Measurements from ENCODE around the gene ZBTB39.
A peak's percentile ranks its signal among the peaks of the same experiment; 100 is the strongest.
"Not testable (repeated sequence)": the region's sequence is repeated elsewhere in the genome, so short reads cannot be mapped to it uniquely, and the experiment has no call there.

The ZBTB39 gene

DNA sequence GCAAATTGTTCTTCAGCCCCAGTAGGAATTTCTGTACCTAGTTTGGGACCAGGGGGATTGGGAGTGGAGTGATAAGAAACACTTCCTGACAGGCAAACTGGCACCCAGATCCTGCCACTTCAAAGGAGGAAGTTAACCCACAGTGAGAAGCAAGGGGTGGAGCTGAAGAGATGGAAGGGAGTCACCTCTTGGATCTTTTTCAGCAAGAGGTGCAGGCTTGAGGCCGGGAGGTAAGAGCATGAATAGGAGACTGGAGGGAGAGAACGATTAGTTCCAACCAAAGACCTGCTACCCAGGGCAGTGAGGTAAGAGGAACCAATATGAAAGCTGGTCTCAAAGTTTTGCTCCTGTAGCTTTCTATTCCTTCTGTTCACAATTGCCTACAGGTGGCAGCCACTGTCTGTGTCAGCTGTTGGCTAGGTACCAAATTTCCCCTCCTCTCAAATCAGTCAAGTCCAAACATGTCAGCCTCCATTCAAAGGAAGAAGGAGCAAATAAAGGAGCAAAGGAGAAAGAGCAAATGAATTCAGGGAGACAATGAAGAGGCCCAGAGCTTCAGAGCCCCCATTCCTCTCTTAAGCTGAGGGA, 24.9 kb upstream of the ZBTB39 start:
- peak; percentile 8 for DNase-seq

DNA sequence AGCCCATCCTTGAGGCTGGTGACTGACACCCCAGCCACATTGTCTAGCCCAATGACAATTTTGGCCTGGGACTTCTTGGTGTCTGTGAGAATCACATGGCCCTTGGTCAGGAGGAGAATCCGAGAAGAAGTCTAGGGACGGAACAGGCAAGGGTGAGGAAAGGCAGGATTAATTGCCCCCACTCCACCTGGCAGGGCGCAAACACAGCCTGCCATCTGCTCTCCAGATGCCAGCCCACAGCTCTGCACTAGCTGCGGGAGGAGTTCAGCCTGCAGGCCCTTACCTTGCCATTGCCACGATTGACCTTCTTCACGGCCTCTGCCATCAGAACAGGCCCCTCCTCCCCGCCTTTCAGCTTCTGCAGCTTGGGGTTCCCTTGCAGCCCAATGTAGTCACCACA, 23.1 kb upstream of the ZBTB39 start:
- DNase-seq = peak; percentile 53

DNA sequence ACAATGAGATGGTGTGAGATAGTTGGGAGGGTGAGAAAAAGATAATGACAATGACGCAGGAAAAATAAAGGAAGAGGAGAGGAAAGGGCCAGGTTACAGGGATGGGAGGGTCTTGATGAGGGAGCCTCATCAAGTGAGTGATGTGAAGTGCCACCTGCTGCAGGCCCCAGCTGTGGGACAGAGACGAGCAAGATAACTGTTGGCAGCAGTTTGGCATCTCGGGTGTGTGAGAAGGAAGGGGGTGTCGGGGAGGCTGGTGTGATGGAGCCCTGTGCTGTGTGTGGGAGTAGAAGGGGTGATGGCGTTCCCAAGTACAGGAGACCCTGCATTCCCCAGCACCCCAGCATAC, 21.4 kb upstream of the ZBTB39 start:
- DNase-seq = peak; percentile 57

- no peak for DNase-seq
Measured at GRCh38 chr12:57027011-57027804, 20.9 kb upstream of the ZBTB39 start.

DNA sequence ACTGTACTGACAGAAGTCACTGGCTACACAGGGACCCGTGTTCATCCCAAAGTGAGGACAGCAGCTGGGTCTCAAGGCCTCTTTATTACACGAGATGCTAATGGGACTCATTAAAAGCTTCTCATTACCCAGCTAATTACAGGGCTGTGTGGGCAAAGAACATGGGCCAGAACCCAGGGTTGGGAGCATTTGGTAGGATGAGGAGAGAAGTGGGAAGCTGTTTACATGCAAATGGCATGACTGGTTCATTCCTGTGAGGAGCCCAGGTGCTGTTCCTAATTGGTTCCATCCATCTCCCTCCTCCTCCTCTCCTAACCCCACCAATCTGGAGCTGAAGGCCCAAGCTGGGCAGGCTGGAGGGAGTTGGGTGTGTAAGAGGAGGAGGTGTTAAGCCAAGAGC, 18.9 kb upstream of the ZBTB39 start:
- peak; percentile 63 for DNase-seq

- DNase-seq = not testable (repeated sequence)
Measured at GRCh38 chr12:57022324-57022723, 16.0 kb upstream of the ZBTB39 start.

DNA sequence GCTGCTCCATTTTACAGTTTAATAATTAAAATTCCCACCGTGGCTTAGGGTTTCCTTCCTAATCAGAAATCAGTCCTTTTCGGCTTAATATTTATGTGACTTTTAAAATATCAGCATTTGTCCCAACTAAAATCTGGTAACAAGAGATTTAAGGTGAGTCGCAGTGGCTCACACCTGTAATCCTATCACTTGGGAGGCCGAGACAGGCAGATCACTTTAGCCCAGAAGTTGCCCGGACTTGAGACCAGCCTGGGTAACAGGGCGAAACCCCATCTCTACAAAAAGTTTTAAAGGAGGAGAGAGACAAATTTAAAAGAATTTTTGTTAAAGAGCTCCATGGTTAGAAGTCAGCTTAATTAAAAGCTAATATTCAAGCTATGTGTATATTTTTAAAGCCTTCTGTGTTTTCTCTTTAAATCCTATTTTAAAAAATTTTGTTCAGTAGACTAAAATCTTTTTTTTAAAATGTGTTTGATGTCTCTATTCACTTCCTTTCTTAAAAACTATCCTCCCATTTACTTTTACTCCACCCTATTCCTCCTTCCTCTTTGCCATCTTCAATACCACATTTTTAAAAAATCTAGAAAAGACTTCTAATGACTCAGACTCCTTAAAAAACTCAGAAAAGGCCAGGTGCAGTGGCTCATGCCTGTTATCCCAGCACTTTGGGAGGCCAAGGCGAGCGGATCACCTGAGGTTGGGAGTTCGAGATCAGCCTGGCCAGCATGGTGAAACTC, 13.8 kb upstream of the ZBTB39 start:
- DNase-seq = no peak

GRCh38 chr12:57018906-57019305, 12.6 kb upstream of the ZBTB39 start:
- no peak for DNase-seq

- not testable (repeated sequence) for DNase-seq
Measured at GRCh38 chr12:57018353-57018752, 12.0 kb upstream of the ZBTB39 start.

DNA sequence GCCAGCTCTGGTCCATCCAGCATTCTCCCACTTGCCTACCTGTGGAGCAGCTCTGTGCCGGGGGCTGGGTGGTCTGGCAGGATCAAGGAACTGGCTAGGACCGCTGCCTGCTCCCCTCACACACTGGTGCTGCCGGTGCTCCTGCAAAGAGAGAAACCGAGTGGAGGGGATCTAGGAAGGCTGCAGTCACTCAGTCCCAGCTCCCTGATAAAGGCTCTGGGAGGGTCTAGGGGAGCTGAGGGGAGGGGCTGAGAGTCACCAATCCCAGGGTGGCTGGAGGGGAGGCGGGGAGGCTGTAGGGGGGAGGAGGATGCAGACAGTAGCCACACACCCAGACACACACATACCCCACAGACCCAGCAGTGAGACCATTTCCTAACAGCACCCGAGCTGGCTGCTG, 10.0 kb upstream of the ZBTB39 start, which contains the start of gene TAC3:
Gene TAC3, minus strand, starts transcription at position 182 of the 400 bp plus-strand sequence. CDS start 732 bp downstream, outside the sequence.
- no peak for DNase-seq

DNA sequence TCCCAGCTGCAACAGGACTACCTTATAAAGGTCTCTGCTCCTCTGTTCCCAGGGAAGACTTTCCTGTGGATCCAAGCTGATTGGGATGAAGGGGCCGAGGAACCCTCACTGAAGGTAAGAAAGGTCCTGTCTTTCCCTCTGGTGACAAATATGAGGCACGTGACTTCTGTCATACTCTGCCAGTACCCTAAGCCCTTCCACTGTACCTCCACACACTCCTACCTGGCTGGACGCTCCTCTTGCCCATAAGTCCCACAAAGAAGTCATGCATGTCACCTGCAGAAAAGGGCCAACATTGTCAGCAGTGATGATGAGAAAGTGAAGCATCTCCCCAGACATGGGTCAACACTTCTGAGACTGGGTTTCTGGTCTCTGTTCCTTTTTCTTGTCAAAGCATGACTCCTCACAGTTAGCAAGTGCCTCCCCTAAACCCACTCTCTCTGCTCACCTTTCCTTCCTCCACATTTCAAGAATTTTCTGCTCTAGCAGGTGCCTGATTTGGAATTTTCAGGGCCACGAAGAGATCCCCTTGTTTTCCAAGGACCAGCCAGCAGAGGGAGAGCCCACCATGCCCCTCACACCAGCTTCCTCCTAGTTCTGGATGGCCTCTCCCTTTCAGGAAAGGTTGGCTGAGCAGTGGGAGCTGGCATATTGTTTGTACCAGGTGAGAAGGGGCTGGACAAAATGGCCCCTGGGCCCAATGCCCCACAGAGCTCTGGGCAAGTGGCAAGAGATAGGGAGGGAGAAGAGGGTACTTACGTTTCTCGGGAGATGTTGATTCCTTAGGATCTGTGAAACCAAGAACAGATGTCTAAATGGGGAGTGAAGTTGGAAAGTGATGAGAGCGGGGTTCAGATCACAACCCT, 6.5 kb upstream of the ZBTB39 start:
- DNase-seq = no peak

- no peak for DNase-seq
Measured at GRCh38 chr12:57011438-57012424, 5.4 kb upstream of the ZBTB39 start.

DNA sequence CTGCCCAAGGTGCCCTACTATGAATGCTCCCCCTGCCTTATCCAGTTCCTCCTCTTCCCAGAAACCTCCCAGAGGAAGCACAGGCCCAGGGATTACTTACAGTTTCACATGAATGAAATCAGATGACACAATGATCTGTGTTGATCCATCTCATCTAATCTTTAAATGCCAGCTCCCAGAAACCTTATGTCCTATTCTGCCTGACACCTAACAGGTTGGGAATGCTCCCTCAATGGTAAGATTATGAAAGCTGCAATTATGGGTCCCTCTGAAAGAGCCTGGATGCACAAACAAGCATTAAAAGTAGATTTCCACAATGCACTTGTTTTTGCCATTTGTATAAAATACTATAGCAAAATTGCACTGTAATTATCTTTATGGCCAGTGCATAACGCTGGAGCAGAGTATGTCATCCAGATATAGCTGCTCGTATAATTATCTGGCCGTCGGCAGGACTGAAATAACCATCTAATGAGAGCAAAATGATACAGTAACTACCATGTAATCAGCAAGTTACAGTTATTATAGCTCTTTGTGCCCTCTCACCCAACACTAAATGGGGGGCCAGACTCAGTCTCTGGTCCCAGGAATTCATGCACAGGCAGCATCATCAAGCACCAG, 4.4 kb upstream of the ZBTB39 start:
- no peak for DNase-seq

DNA sequence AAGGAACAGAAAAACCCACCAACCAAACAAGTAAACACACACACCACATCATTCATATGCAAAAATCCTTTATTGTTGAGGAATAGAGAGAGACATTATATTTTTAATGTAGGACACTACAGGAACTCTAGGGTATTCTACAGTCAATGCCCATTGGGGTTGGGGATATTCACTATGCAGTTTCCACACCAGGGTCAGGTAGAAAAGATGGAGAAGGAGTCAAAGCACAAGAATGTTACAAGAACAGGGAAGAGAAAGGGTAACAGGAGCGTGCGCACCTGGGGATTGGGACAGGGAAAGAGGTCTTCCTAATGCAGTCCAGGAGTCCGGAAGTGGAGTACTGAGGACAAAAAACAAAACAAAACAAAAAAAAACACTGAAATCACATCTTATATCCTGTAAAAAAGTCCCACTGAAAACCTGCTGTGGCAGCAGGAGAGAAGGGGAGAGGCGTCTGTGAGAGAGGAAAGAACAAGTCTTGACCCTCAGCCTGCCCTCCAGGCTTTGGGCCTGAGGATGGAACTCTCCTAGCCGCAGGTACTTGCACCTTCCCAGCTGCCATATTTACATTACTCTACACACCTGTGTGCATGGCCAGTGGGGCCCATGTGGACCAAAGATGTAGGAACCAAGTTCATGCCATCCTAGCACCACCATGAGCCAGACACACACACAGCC, 3.7 kb upstream of the ZBTB39 start:
- DNase-seq = no peak

DNA sequence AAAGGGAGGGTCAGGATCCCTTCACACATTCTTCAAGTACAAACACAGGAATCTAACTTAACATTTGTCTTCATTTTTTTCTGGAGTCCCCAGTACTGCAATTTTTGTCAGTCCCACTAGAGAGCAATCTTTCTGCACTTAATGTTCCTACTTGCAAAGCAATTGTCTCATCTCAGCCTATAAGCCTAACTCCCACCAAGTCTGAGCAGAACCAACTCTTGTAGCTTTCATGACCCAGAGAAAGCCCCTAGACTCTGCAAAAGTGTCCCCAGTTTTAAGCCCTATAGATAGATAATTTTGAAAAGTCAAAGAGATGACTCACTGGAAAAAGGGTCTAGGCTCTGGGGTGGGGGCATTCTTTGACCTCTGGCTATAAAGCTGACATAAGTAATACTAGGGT, 1.8 kb upstream of the ZBTB39 start:
- peak; percentile 15 for DNase-seq

DNA sequence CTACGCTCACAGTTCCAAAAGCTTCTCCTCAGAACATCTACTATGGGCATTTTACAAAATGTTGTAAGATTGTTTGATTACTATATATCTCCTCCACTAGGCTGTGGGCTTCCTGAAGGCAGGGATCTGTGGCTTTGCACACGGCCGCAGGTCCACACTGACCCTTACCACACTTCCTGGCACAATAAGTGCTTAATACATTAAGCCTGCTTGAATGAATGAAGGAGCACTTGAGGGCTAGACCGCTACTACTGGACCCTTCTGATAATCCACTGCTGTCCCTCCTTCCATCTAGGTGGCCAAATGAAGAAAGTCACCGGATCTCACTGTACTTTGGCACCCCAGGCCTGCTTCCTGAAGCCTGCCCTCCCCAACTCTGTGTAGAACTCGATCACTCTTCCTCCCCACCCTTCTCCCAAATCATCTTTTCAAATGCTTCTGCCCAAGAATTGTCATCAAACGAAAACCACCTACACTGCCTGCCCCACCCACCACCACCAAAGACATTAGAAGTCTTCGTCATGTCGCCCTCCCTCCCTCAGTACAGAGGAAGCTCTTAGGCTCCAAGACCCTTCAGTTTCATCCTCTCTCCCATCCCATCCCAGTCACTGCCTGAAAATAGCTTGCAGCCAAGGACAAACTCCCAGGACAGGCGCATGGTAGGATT, 596 bp upstream of the ZBTB39 start:
- no peak for DNase-seq

GRCh38 chr12:57004651-57005050, 1.7 kb downstream of the ZBTB39 start:
- no peak for DNase-seq

DNA sequence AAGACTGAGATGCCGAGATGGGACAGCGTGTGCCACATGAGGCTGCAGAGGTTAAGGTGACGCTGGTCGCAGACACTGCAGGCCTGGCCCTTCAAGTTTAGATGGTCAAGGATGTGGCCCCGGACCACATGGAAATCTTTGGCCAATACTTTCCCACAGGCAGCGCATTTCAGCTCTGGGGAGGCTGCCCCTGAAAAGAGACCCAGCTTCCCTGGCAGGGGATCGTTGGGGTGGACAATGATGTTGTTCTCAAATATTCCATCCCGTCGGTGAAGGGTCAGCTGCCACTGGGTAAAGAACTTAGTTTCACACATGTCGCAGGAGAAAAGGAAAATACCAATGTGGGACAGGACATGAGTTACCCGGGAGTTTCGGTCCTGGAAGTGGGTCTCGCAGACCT, 3.0 kb downstream of the ZBTB39 start:
- no peak for DNase-seq

DNA sequence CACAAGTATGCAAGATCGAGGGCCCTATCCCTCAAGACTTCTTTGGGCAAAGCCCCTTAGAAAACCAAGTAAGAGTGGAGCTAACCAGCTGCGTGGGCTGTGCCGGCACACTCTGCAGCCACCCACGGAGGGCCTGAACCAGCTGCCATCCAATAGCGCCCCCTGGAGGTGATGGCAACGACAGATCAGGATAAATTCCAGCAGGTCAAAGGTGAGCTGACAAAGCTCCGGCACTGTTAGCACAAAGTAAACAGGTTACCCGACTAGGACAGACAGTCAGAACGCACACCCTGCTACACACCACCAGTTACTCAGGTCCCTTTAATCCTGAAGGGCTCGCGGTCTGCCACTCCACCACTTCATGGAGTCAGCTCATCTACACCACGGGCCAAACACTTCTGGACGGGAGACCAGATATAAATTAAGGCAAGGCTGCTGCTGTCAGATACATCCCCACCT, 4.9 kb downstream of the ZBTB39 start:
- no peak for DNase-seq

- no peak for DNase-seq
Measured at GRCh38 chr12:57000393-57000792, 6.0 kb downstream of the ZBTB39 start.

Measured in NCI-H524 treated with DMSO at 0.1 percent for 48 hours (cell line).